GM12878 (cell line): Measurements from ENCODE around the gene UBXN10. TPM values are rescaled to one million over a fixed set of nuclear protein-coding genes. Genes with fewer than 3 reads are reported as not detected.

Experiments
- ATAC-seq: fragments of 200-7000 bp; cut with Tn5 transposase; 3 replicates; pipeline ENCODE4 v1.9.1; 2020; ENCODE audit warnings: mild to moderate bottlenecking, moderate library complexity
- BruUV-seq: library from RNA; stranded (reverse); fragments of 400-500 nt; replicated peaks from 2 replicates; lab custom pipeline; 2021; lab: Mats Ljungman, UMichigan
- CTCF ChIA-PET: fragments of 300-600 bp; sonication (Branson Sonifier 250); formaldehyde crosslinking; extraction: SDS; loops from one replicate; lab custom pipeline; 2021; ENCODE audit warnings: inconsistent platforms; lab: Yijun Ruan, JAX
- POLR2A ChIA-PET: fragments of 350-600 bp; formaldehyde crosslinking; extraction: SDS; loops from one replicate; lab custom pipeline; 2021; ENCODE audit warnings: inconsistent platforms; lab: Charles Lee
- RAD21 ChIA-PET: fragments of 300-600 bp; sonication (Branson Sonifier 250); formaldehyde crosslinking; loops from one replicate; lab custom pipeline; 2023; ENCODE audit warnings: antibody characterized with exemption; ENCODE audit not compliant: unreplicated experiment; lab: Charles Lee
- SMC1A ChIA-PET: fragments of 300-600 bp; sonication (Branson Sonifier 250); formaldehyde crosslinking; loops from one replicate; lab custom pipeline; 2023; ENCODE audit not compliant: unreplicated experiment, uncharacterized antibody; lab: Charles Lee
- DNase-seq: peaks from one replicate; pipeline ENCODE4 v3.0.0-alpha.2; 2011; ENCODE audit warnings: low read depth, low spot score
- FAIRE-seq: peaks from 3 replicates; lab custom pipeline; 2011; peaks lifted over from hg19 to GRCh38; lab: Jason Lieb, UNC
- H2AFZ ChIP-seq: 2 replicates; pipeline ENCODE4 v1.6.0; 2011; ENCODE audit warnings: low read depth, low read length, control low read depth; ENCODE audit not compliant: control insufficient read depth
- H3K27ac ChIP-seq: 2 replicates; pipeline ENCODE4 v1.5.1; 2011; ENCODE audit warnings: control low read depth; ENCODE audit not compliant: control insufficient read depth, insufficient read depth
- H3K27me3 ChIP-seq, 2 experiments: replicated peaks in 1 of 2; 2 replicates each; pipeline versions ENCODE4 v1.6.0 to v1.6.1; 2011; ENCODE audit warnings: low read length in 1 of 2; ENCODE audit not compliant: control insufficient read depth in 2 of 2, insufficient read depth in 2 of 2
- H3K36me3 ChIP-seq, 2 experiments: 2 replicates each; pipeline ENCODE4 v1.5.1; 2011; ENCODE audit warnings: low read length in 1 of 2; ENCODE audit not compliant: control insufficient read depth in 2 of 2, insufficient read depth in 2 of 2
- H3K4me1 ChIP-seq: 2 replicates; pipeline ENCODE4 v1.6.1; 2011; ENCODE audit warnings: mild to moderate bottlenecking, low read length, moderate library complexity, mixed read lengths; ENCODE audit not compliant: control insufficient read depth, insufficient read depth
- H3K4me2 ChIP-seq: 2 replicates; pipeline ENCODE4 v1.6.0; 2011; ENCODE audit warnings: control low read depth; ENCODE audit not compliant: control insufficient read depth, insufficient read depth
- H3K4me3 ChIP-seq: fragments of 200-600 bp; sonication (generic); 2 replicates; pipeline ENCODE4 v1.5.1; 2016
- H3K79me2 ChIP-seq: 2 replicates; pipeline ENCODE4 v1.6.0; 2011; ENCODE audit warnings: low read length; ENCODE audit not compliant: control insufficient read depth, insufficient read depth
- H3K9ac ChIP-seq: 2 replicates; pipeline ENCODE4 v1.8.0; 2011; ENCODE audit warnings: low read length, control low read depth, mixed read lengths; ENCODE audit not compliant: control insufficient read depth, insufficient read depth
- H3K9me3 ChIP-seq: replicated peaks from 3 replicates; pipeline ENCODE4 v1.5.1; 2011; ENCODE audit warnings: mild to moderate bottlenecking, low read length; ENCODE audit not compliant: control insufficient read depth, insufficient read depth
- H4K20me1 ChIP-seq: 2 replicates; pipeline ENCODE4 v1.6.0; 2011; ENCODE audit not compliant: control insufficient read depth, insufficient read depth
- CREM ChIP-seq: IDR thresholded peaks from 2 replicates; pipeline ENCODE4 v1.6.1; 2014; ENCODE audit warnings: antibody characterized with exemption, low read depth
- E2F4 ChIP-seq: IDR thresholded peaks from 2 replicates; pipeline ENCODE4 v1.6.1; 2012; ENCODE audit warnings: low read depth, low read length, improper control_type of control experiment
- HDAC6 ChIP-seq: fragments of 200-600 bp; sonication (generic); IDR thresholded peaks from one replicate; pipeline ENCODE4 v1.8.0; 2017; ENCODE audit warnings: antibody characterized with exemption; ENCODE audit not compliant: unreplicated experiment
- LARP7 ChIP-seq: fragments of 450-650 bp; IDR thresholded peaks from 2 replicates; pipeline ENCODE4 v1.6.1; 2017; ENCODE audit warnings: mild to moderate bottlenecking
- PML ChIP-seq: IDR thresholded peaks from 2 replicates; pipeline ENCODE4 v1.6.1; 2012; ENCODE audit warnings: low read length, inconsistent platforms
- RELB ChIP-seq: fragments of 450-650 bp; IDR thresholded peaks from 2 replicates; pipeline ENCODE4 v1.6.1; 2017; ENCODE audit warnings: low read depth, mild to moderate bottlenecking, moderate library complexity
- STAT1 ChIP-seq: fragments of 450-650 bp; conservative IDR thresholded peaks from 2 replicates; pipeline ENCODE4 v1.6.1; 2014; ENCODE audit warnings: antibody characterized with exemption, mild to moderate bottlenecking
- ZNF384 ChIP-seq: IDR thresholded peaks from 2 replicates; pipeline ENCODE4 v1.6.1; 2012; ENCODE audit warnings: low read depth, mild to moderate bottlenecking, low read length, improper control_type of control experiment, borderline replicate concordance
- WGBS: methylation state at CpG from one replicate; pipeline ENCODE4 v1.1.6; 2016; ENCODE audit warnings: low lambda C conversion rate; ENCODE audit not compliant: insufficient replicate concordance, insufficient coverage; ENCODE audit errors: missing lambda C conversion rate; 5-methylcytosine and 5-hydroxymethylcytosine counted together
- in situ Hi-C: fragments of 300-500 bp; cut with MboI; formaldehyde crosslinking; loops from 9 replicates; pipeline ENCODE4 v1.14.3; 2018; ENCODE audit warnings: mixed read lengths
- intact Hi-C: fragments of 100-400 bp; cut with micrococcal nuclease; formaldehyde crosslinking; loops from one replicate; pipeline ENCODE4 v1.14.2; 2022; ENCODE audit not compliant: unreplicated experiment
- polyA plus RNA-seq, 11 experiments: library from polyadenylated mRNA; depleted of rRNA in 4 of 11; unstranded in 6 of 11; stranded (reverse) in 5 of 11; fragments of >200 nt; fragmentation: Nextera tagmentation in 4 of 11; fragmentation: Illumina TruSeq in 1 of 11; extraction: Ambion mirVana in 4 of 11; extraction: Trizol in 1 of 11; gene quantifications; 1 replicate in 1 of 11; 2 replicates in 10 of 11; pipeline versions ENCODE4 v1.2.1 to v1.2.3, GENCODE V29; 2011 to 2016; ENCODE audit warnings: inconsistent platforms in 2 of 11, missing spikeins in 2 of 11, low read depth in 1 of 11
- total RNA-seq, 4 experiments: library from RNA; depleted of rRNA in 3 of 4; stranded (reverse); fragments of >200 nt in 3 of 4; fragmentation: Illumina TruSeq in 1 of 4; extraction: Trizol in 1 of 4; gene quantifications; 2 replicates each; pipeline versions ENCODE4 v1.2.1 to v1.2.3, GENCODE V29; 2013 to 2021
- TF ChIP-seq, protein P1 (sequence below): IDR thresholded peaks from 2 replicates; pipeline ENCODE4 v1.6.1; 2011; ENCODE audit warnings: mild to moderate bottlenecking, low read depth, low read length, moderate library complexity; ENCODE audit not compliant: insufficient replicate concordance
- TF ChIP-seq, protein P2 (sequence below): fragments of 450-650 bp; IDR thresholded peaks from 2 replicates; pipeline ENCODE4 v1.6.1; 2017; ENCODE audit warnings: mild to moderate bottlenecking

Gene UBXN10
- total and polyA plus RNA-seq, 10 of the 15 experiments (the other 5 are each of a cell fraction or from before 2014, with no cell fraction given) = 0.03 to 0.15 (median 0.06) TPM; not detected in 7

DNA sequence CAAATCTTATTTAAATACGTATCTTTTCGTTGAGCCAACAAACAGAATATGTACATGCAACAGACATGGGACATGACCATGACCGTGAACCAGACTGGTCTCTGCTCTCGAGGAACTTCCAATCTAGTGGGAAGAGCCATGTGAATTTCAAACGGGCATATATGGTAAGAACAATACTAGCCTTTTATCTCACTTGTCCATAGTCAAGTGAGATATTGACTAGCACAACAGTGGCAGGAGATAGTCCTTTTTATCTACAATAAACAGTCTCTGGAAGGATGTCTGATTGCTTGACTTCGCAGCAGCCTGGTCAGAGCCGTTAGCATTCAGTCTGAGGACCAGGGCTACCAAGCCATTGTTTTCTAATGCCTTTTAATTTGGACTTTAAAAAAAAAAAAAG is 13.0 kb downstream of the UBXN10 start:
- RAD21 ChIA-PET = no interaction called here
- no peak for FAIRE-seq
- no peak overlapping the region for H3K4me3 ChIP-seq
- H2AFZ ChIP-seq = no peak overlapping the region
- no peak for DNase-seq
- TF ChIP-seq, protein P1, sequence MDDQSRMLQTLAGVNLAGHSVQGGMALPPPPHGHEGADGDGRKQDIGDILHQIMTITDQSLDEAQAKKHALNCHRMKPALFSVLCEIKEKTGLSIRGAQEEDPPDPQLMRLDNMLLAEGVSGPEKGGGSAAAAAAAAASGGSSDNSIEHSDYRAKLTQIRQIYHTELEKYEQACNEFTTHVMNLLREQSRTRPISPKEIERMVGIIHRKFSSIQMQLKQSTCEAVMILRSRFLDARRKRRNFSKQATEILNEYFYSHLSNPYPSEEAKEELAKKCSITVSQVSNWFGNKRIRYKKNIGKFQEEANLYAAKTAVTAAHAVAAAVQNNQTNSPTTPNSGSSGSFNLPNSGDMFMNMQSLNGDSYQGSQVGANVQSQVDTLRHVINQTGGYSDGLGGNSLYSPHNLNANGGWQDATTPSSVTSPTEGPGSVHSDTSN = no peak
- TF ChIP-seq LARP7 (no peak), CREM (no peak), PML (no peak), HDAC6 (no peak), RELB (no peak), STAT1 (no peak), E2F4 (no peak), ZNF384 (no peak)
- TF ChIP-seq, protein P2, sequence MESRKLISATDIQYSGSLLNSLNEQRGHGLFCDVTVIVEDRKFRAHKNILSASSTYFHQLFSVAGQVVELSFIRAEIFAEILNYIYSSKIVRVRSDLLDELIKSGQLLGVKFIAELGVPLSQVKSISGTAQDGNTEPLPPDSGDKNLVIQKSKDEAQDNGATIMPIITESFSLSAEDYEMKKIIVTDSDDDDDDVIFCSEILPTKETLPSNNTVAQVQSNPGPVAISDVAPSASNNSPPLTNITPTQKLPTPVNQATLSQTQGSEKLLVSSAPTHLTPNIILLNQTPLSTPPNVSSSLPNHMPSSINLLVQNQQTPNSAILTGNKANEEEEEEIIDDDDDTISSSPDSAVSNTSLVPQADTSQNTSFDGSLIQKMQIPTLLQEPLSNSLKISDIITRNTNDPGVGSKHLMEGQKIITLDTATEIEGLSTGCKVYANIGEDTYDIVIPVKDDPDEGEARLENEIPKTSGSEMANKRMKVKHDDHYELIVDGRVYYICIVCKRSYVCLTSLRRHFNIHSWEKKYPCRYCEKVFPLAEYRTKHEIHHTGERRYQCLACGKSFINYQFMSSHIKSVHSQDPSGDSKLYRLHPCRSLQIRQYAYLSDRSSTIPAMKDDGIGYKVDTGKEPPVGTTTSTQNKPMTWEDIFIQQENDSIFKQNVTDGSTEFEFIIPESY = no peak
- BruUV-seq = no TSS peak
- H3K4me1 ChIP-seq = no peaks in the 10 kb centered on the region
- POLR2A ChIA-PET = no interaction called here
- in situ Hi-C loops = no loop called here
- SMC1A ChIA-PET = no interaction called here
- H4K20me1 ChIP-seq = no peaks in the 10 kb centered on the region
- no peaks in the 10 kb centered on the region for H3K9me3 ChIP-seq
- intact Hi-C loops = loop anchor here (5.0 to 10.0 kb wide), 2 partner anchors 47 to 224 kb away; partner anchors contain the start of gene PLA2G2A
- ATAC-seq = no peak
- 19% methylated on average over 7 of the region's 7 CpGs for WGBS
- H3K27ac ChIP-seq = no peak overlapping the region
- peaks cover 4 to 5% of the 10 kb centered on the region in 2 experiments; a peak in 2 of 4 replicates for H3K27me3 ChIP-seq
- no peaks in the 10 kb centered on the region for H3K79me2 ChIP-seq
- H3K9ac ChIP-seq = no peak overlapping the region
- CTCF ChIA-PET = no interaction called here
- H3K36me3 ChIP-seq = no peaks in the 10 kb centered on the region
- H3K4me2 ChIP-seq = no peak overlapping the region
